ENCODE results near the gene EEIG1.

- TF ChIP-seq POLR2A (IDR thresholded peaks at IDR 0.05) (no peak), CTCF (IDR thresholded peaks at IDR 0.05) (peak; percentile 46 to 66), EP300 (IDR thresholded peaks at IDR 0.05) (no peak)
These were observed 25.3 kb downstream of the EEIG1 start for GRCh38 chr9:127955294-127956015.

Data from suprapubic skin (tissue), 3 donors.